ENCODE data around the gene ABHD6.
A peak's percentile ranks its signal among the peaks of the same experiment; 100 is the strongest.
"Not testable (repeated sequence)": the region's sequence is repeated elsewhere in the genome, so short reads cannot be mapped to it uniquely, and the experiment has no call there.

Gene ABHD6

DNA sequence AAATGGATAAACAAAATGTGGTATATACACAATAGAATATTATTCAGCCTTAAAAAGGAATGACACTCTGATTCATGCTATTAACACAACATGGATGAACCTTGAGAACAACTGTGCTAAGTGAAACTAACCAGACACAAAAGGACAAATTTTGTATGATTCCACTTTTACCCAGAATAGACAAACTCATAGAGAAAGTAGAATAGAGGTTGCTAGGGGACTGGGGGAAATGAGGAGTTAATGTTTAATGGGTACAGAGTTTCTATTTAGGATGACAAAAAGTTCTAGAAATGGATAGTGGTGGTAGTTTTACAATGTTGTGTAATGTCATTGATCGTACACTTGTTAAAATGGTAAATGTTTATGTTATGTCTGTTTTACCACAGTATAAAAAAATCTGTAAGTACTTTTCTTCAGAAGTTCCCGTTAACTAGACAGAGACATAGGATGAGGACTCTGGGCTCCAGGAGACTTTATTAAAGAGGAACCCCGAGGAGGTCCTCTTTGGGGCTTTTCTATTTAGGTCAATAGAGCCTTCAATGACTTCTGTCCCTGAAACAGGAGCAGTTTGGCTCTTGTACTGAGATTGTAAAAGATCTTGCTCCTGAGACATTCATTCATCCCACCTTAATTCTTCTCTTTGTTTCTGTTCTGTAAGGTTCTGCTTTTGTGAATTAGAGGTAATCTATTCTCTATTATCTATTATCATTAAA is 24.5 kb downstream of the ABHD6 start:
- H3K36me3 ChIP-seq (ENCODE audit: control insufficient read depth, insufficient read depth, low read length, severe bottlenecking) = peaks cover 13% of the 10 kb centered on the region
- H3K27me3 ChIP-seq (replicated peaks; ENCODE audit: control insufficient read depth, insufficient read depth, low read length) = no peaks in the 10 kb centered on the region
- H3K4me3 ChIP-seq (ENCODE audit: low read length) = no peak overlapping the region
- DNase-seq (ENCODE audit: low read depth) = no peak
- H3K9ac ChIP-seq (ENCODE audit: low read length) = no peak overlapping the region
- H3K4me1 ChIP-seq (ENCODE audit: control insufficient read depth, insufficient read depth, low read length) = no peaks in the 10 kb centered on the region
- no peaks in the 10 kb centered on the region for H3K9me3 ChIP-seq (ENCODE audit: control insufficient read depth, low read length)

DNA sequence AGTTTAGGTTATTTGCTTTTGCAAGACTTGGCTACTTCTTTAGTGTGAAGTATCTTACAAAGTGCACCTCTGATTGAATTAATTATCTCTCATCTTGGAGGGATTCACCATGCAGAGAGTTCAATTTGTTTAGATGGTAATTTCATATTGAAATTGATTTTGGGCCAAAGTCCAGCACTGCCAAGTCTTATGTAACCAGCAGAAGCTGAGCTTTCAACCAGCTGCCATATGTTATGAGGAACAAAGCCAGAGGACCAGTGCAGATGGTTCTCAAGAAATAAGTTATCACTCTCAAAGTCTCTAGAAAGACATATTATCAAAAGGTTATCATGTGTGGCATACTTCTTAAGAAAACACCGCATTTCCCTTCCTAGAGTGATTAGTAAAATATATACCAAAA is 29.0 kb downstream of the ABHD6 start:
- no peak for DNase-seq (ENCODE audit: low read depth)
- Histone ChIP-seq H3K27me3 (replicated peaks; ENCODE audit: control insufficient read depth, insufficient read depth, low read length) (no peaks in the 10 kb centered on the region), H3K4me1 (ENCODE audit: control insufficient read depth, insufficient read depth, low read length) (no peaks in the 10 kb centered on the region)

DNA sequence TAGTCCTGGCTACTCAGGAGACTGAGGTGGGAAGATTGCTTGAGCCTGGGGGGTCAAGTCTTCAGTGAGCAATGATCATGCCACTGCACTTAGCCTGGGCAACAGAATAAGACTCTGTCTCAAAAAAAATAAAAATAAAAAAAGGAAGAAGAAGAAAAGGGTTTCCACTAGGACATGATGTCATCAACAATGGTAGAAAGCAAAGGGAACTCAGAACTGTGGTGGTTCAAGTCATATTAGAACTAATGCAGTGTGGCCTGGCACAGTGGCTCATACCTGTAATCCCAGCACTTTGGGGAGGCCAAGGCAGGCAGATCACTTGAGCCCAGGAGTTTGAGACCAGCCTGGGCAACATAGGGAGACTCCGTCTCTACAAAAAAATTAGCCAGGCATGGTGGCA is 30.0 kb downstream of the ABHD6 start:
- peaks cover 16% of the 10 kb centered on the region for H3K36me3 ChIP-seq (ENCODE audit: control insufficient read depth, insufficient read depth, low read length, severe bottlenecking)
- not testable (repeated sequence) for DNase-seq (ENCODE audit: low read depth); H3K4me3 ChIP-seq (ENCODE audit: low read length); H3K27me3 ChIP-seq (replicated peaks; ENCODE audit: control insufficient read depth, insufficient read depth, low read length); H3K9ac ChIP-seq (ENCODE audit: low read length); H3K4me1 ChIP-seq (ENCODE audit: control insufficient read depth, insufficient read depth, low read length); H3K9me3 ChIP-seq (ENCODE audit: control insufficient read depth, low read length)

More for the DNA sequence above, 29.0 kb downstream of the ABHD6 start:
- H3K9ac ChIP-seq (ENCODE audit: low read length) = no peak overlapping the region
- no peaks in the 10 kb centered on the region for H3K9me3 ChIP-seq (ENCODE audit: control insufficient read depth, low read length)
- H3K36me3 ChIP-seq (ENCODE audit: control insufficient read depth, insufficient read depth, low read length, severe bottlenecking) = peaks cover 16% of the 10 kb centered on the region
- H3K4me3 ChIP-seq (ENCODE audit: low read length) = no peak overlapping the region

DNA sequence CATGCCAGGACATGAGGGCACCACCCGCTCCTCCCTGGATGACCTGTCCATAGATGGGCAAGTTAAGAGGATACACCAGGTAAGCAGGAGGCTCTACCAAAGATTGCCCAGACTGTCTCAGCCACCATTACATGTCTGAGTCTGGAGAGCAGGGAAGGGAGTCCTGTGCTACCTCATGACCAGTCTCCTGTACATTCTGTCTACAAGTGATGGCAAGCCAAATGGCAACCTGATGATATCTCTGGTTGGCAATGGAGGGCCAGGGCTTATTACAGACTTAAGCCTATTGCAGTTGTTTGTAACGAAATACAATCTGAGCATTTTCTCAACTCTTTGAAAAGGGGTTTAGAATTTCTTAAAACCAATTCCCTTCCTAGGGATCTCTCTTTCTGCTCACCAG is 31.8 kb downstream of the ABHD6 start:
- H3K27me3 ChIP-seq (replicated peaks; ENCODE audit: control insufficient read depth, insufficient read depth, low read length) = no peaks in the 10 kb centered on the region
- no peak for DNase-seq (ENCODE audit: low read depth)
- H3K9me3 ChIP-seq (ENCODE audit: control insufficient read depth, low read length) = no peaks in the 10 kb centered on the region
- peaks cover 21% of the 10 kb centered on the region for H3K4me1 ChIP-seq (ENCODE audit: control insufficient read depth, insufficient read depth, low read length)
- H3K9ac ChIP-seq (ENCODE audit: low read length) = no peak overlapping the region
- peaks cover 16% of the 10 kb centered on the region for H3K36me3 ChIP-seq (ENCODE audit: control insufficient read depth, insufficient read depth, low read length, severe bottlenecking)
- no peak overlapping the region for H3K4me3 ChIP-seq (ENCODE audit: low read length)

DNA sequence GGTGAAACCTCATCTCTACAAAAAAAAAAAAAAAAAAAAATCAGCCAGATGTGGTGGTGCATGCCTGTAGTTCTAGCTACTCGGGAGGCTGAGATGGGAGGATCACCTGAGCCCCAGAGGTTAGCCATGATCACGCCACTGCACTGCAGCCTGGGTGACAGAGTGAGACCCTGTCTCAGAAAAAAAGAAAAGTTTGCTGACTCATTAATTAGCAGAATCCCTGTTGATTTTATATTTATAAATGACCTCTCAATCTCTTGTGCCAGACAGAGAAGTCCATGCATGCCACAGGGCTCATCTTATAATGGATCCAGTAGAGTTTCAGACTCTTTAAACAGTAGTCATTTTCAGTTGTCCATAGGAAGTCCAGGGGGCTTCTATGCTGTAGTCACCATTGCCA is 32.9 kb downstream of the ABHD6 start:
- Histone ChIP-seq H3K9me3 (ENCODE audit: control insufficient read depth, low read length) (no peaks in the 10 kb centered on the region), H3K27me3 (replicated peaks; ENCODE audit: control insufficient read depth, insufficient read depth, low read length) (no peaks in the 10 kb centered on the region), H3K9ac (ENCODE audit: low read length) (no peak overlapping the region), H3K4me1 (ENCODE audit: control insufficient read depth, insufficient read depth, low read length) (peaks cover 23% of the 10 kb centered on the region), H3K4me3 (ENCODE audit: low read length) (no peak overlapping the region), H3K36me3 (ENCODE audit: control insufficient read depth, insufficient read depth, low read length, severe bottlenecking) (peaks cover 21% of the 10 kb centered on the region)
- no peak for DNase-seq (ENCODE audit: low read depth)

DNA sequence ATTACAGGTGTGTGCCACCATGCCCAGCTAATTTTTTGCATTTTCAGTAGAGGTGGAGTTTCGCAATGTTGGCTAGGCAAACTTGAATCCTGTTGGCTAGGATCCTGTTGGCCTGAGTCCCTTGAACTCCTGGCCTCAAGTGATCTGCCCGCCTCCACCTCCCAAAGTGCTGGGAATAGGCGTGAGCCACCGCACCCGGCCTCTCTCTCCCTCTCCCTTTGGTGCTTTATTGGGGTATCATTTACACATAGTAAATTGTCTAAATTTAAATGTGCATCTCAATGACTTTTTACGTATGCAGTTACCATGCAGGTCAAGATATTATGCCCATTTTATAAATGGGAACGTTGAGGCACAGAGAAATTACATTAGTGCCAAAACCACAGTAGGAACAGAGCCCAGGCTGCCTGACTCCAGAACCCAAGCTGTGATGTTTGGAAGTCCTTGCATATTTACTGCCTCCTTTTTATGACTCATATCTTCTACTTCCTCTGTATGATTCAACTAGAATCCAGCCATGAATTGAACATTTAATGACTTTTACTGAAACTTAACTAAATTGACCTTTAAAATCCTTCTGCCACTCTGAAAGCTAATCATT is 34.4 kb downstream of the ABHD6 start:
- peaks cover 23% of the 10 kb centered on the region for H3K4me1 ChIP-seq (ENCODE audit: control insufficient read depth, insufficient read depth, low read length)
- DNase-seq (ENCODE audit: low read depth) = peak; percentile 73
- H3K9me3 ChIP-seq (ENCODE audit: control insufficient read depth, low read length) = no peaks in the 10 kb centered on the region
- H3K36me3 ChIP-seq (ENCODE audit: control insufficient read depth, insufficient read depth, low read length, severe bottlenecking) = peaks cover 21% of the 10 kb centered on the region
- no peaks in the 10 kb centered on the region for H3K27me3 ChIP-seq (replicated peaks; ENCODE audit: control insufficient read depth, insufficient read depth, low read length)
- H3K9ac ChIP-seq (ENCODE audit: low read length) = peak overlapping the region; percentile 63
- H3K4me3 ChIP-seq (ENCODE audit: low read length) = peak overlapping the region; percentile 58

DNA sequence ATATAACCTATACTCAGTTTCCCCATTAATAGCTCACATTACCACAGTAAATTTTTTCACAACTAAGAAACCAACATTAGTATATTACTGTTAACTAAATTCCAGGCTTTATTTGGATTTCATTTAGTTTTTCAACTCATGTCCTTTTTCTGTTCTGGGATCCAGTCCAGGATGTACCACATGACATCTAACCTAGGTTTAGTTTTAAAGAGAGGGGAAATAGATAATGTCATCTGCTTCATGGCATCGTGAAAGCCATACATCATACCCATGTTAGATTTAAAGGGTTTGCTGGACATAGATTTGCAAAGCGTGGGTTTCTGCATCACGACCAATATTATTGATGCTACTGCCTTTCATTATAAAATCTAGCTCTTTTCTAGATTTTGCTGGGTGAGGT is 35.3 kb downstream of the ABHD6 start:
- no peaks in the 10 kb centered on the region for H3K9me3 ChIP-seq (ENCODE audit: control insufficient read depth, low read length)
- no peak overlapping the region for H3K4me3 ChIP-seq (ENCODE audit: low read length)
- peak overlapping the region; percentile 63 for H3K9ac ChIP-seq (ENCODE audit: low read length)
- peaks cover 20% of the 10 kb centered on the region for H3K36me3 ChIP-seq (ENCODE audit: control insufficient read depth, insufficient read depth, low read length, severe bottlenecking)
- DNase-seq (ENCODE audit: low read depth) = peak; percentile 24
- H3K27me3 ChIP-seq (replicated peaks; ENCODE audit: control insufficient read depth, insufficient read depth, low read length) = no peaks in the 10 kb centered on the region
- H3K4me1 ChIP-seq (ENCODE audit: control insufficient read depth, insufficient read depth, low read length) = peaks cover 23% of the 10 kb centered on the region

DNA sequence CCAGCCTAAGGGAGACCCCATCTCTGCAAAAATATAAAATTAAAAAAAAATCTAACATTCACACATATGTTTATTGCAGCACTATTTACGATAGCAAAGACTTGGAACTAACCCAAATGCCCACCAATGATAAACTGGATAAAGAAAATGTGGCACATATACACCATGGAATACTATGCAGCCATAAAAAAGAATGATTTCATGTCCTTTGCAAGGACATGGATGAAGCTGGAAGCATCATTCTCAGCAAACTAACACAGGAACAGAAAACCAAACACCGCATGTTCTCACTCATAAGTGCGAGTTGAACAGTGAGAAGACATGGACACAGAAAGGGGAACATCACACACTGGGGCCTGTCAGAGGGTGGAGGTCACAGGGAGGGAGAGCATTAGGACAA is 35.8 kb downstream of the ABHD6 start:
- H3K9ac ChIP-seq (ENCODE audit: low read length); H3K4me3 ChIP-seq (ENCODE audit: low read length); H3K9me3 ChIP-seq (ENCODE audit: control insufficient read depth, low read length); H3K27me3 ChIP-seq (replicated peaks; ENCODE audit: control insufficient read depth, insufficient read depth, low read length); DNase-seq (ENCODE audit: low read depth): not testable (repeated sequence)
- Histone ChIP-seq H3K4me1 (ENCODE audit: control insufficient read depth, insufficient read depth, low read length) (peaks cover 23% of the 10 kb centered on the region), H3K36me3 (ENCODE audit: control insufficient read depth, insufficient read depth, low read length, severe bottlenecking) (peaks cover 16% of the 10 kb centered on the region)

DNA sequence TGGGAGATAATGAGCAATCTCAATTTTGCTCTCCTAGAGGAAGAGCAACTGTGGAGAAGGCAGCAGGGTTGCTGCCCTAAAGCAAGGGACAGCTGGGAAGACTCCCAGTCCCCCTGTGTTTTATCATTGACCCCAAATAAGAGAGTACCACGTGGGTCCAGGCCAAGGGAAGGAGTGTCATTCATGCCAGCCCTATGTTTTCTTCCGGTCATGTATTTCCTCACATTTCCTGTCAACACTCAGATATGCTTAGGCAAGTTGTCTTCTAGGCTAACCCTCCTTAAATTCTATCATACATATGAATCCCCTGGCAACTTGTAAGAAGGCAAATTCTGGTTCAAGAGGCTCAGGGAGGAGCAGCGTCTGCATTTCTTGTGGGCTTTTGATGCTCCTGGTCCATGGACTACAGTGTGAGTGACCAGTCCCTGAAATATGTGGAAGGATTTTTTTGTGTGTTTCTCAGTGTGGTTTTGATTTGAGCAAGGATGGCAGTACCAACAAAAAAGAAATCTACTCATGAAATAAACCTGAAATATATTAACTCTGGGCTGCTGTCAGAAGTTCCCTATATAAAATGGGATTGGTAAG is 36.5 kb downstream of the ABHD6 start:
- Histone ChIP-seq H3K9ac (ENCODE audit: low read length) (no peak overlapping the region), H3K4me1 (ENCODE audit: control insufficient read depth, insufficient read depth, low read length) (peaks cover 23% of the 10 kb centered on the region), H3K9me3 (ENCODE audit: control insufficient read depth, low read length) (no peaks in the 10 kb centered on the region), H3K27me3 (replicated peaks; ENCODE audit: control insufficient read depth, insufficient read depth, low read length) (no peaks in the 10 kb centered on the region), H3K4me3 (ENCODE audit: low read length) (no peak overlapping the region), H3K36me3 (ENCODE audit: control insufficient read depth, insufficient read depth, low read length, severe bottlenecking) (peaks cover 11% of the 10 kb centered on the region)
- peak; percentile 46 for DNase-seq (ENCODE audit: low read depth)

DNA sequence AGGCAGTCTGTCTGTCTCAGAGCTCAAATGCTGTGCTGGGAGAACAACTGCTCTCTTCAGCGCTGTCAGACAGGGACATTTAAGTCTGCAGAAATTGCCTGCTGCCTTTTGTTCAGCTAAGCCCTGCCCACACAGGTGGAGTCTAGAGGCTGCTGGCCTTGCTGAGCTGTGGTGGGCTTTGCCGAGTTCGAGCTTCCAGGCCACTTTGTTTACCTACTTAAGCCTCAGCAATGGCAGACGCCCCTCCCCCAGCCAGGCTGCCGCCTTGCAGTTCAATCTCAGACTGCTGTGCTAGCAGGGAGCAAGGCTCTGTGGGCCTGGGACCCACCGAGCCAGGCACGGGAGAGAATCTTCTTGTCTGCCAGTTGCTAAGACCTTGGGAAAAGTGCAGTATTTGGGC is 43.5 kb downstream of the ABHD6 start:
- Histone ChIP-seq H3K4me1 (ENCODE audit: control insufficient read depth, insufficient read depth, low read length) (no peaks in the 10 kb centered on the region), H3K9ac (ENCODE audit: low read length) (no peak overlapping the region), H3K9me3 (ENCODE audit: control insufficient read depth, low read length) (no peaks in the 10 kb centered on the region), H3K27me3 (replicated peaks; ENCODE audit: control insufficient read depth, insufficient read depth, low read length) (no peaks in the 10 kb centered on the region), H3K4me3 (ENCODE audit: low read length) (no peak overlapping the region), H3K36me3 (ENCODE audit: control insufficient read depth, insufficient read depth, low read length, severe bottlenecking) (peaks cover 10% of the 10 kb centered on the region)
- DNase-seq (ENCODE audit: low read depth) = no peak

DNA sequence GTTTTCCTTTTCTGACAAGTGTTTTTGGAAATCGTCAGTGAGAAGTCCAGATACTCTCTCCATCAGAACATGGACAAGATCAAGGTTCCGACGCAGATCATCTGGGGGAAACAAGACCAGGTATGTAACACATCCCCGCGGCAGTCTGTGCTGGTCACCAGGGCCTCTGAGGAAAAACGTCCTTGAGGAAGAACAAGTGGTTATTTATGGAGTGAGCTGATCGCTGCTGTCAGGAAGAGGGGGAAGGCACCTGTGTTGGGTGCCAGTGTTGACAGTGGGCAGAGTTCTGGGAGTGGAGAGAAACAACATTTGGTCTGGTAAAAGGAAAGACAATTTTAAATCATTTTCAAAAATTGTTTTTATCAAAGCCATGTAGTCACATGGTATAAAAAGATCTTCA is 47.7 kb downstream of the ABHD6 start:
- Histone ChIP-seq H3K4me1 (ENCODE audit: control insufficient read depth, insufficient read depth, low read length) (no peaks in the 10 kb centered on the region), H3K9ac (ENCODE audit: low read length) (no peak overlapping the region), H3K36me3 (ENCODE audit: control insufficient read depth, insufficient read depth, low read length, severe bottlenecking) (peaks cover 14% of the 10 kb centered on the region), H3K4me3 (ENCODE audit: low read length) (no peak overlapping the region), H3K27me3 (replicated peaks; ENCODE audit: control insufficient read depth, insufficient read depth, low read length) (no peaks in the 10 kb centered on the region), H3K9me3 (ENCODE audit: control insufficient read depth, low read length) (no peaks in the 10 kb centered on the region)
- no peak for DNase-seq (ENCODE audit: low read depth)
